Sigmoid colon (tissue), 7 donors: Measurements from ENCODE around the gene ARCN1. TPM values are rescaled to one million over a fixed set of nuclear protein-coding genes. Genes with fewer than 3 reads are reported as not detected.

ENCODE experiments used
- DNase-seq: peaks from one replicate; pipeline ENCODE4 v3.0.0-alpha.2; 2019
- H3K27ac ChIP-seq, 4 donors: fragments of 200-600 bp; sonication (generic); one replicate each; pipeline ENCODE4 v1.5.1; 2016 to 2019; ENCODE audit warnings: mild to moderate bottlenecking in 1 of 4
- H3K27me3 ChIP-seq, 3 donors: fragments of 200-600 bp; sonication (generic); one replicate each; pipeline ENCODE4 v1.5.1; 2019; ENCODE audit warnings: mild to moderate bottlenecking in 1 of 3
- H3K36me3 ChIP-seq, 4 donors: fragments of 200-600 bp; sonication (generic); one replicate each; pipeline ENCODE4 v1.5.1; 2016 to 2019
- H3K4me1 ChIP-seq, 4 donors: fragments of 200-600 bp; sonication (generic); one replicate each; pipeline ENCODE4 v1.5.1; 2017 to 2019
- H3K4me3 ChIP-seq, 4 donors: fragments of 200-600 bp; sonication (generic); one replicate each; pipeline ENCODE4 v1.5.1; 2017 to 2019; ENCODE audit warnings: mild to moderate bottlenecking in 2 of 4, moderate library complexity in 1 of 4
- H3K9me3 ChIP-seq, 4 donors: fragments of 200-600 bp in 3 of 4; sonication (generic) in 3 of 4; one replicate each; pipeline versions ENCODE4 v1.5.1 to v1.6.1; 2013 to 2019
- CTCF ChIP-seq, 4 experiments: fragments of 450-650 bp in 3 of 4; fragments of 200-600 bp in 1 of 4; IDR thresholded peaks; one replicate each; pipeline ENCODE4 v1.5.1; 2016 to 2019; ENCODE audit warnings: antibody characterized with exemption in 4 of 4, mild to moderate bottlenecking in 3 of 4, moderate library complexity in 2 of 4
- EP300 ChIP-seq, 4 donors: sonication (generic); formaldehyde crosslinking; IDR thresholded peaks; one replicate each; pipeline ENCODE4 v1.6.1; 2017; ENCODE audit warnings: antibody characterized with exemption in 4 of 4
- POLR2A ChIP-seq, 2 donors: fragments of 450-650 bp; IDR thresholded peaks; one replicate each; pipeline ENCODE4 v1.6.1; 2016; ENCODE audit warnings: antibody characterized with exemption in 2 of 2, mild to moderate bottlenecking in 2 of 2, moderate library complexity in 2 of 2
- POLR2AphosphoS5 ChIP-seq, 4 donors: sonication (generic); formaldehyde crosslinking; IDR thresholded peaks; one replicate each; pipeline ENCODE4 v1.6.1; 2017; ENCODE audit warnings: antibody characterized with exemption in 4 of 4
- WGBS, 2 donors: extraction: QIAGEN DNeasy Blood & Tissue Kit; methylation state at CpG; one replicate each; pipeline ENCODE4 v1.1.7; 2013; 5-methylcytosine and 5-hydroxymethylcytosine counted together
- intact Hi-C: fragments of 100-400 bp; cut with DNase I; formaldehyde crosslinking; loops from one replicate; pipeline ENCODE4 v1.15.1; 2023
- polyA plus RNA-seq, 3 donors: library from polyadenylated mRNA; stranded (reverse); fragments of 200-250 nt; gene quantifications; one replicate each; pipeline ENCODE4 v1.2.3, GENCODE V29; 2013
- total RNA-seq, 4 donors: library from RNA; depleted of rRNA; stranded (reverse); fragments of >200 nt; gene quantifications; one replicate each; pipeline ENCODE4 v1.1.0, GENCODE V29; 2016
- donor health status: healthy with polysubstance abuse.
- donor health status: Bipolar disorder and iron deficiency.
- donor health status: healthy.

Gene ARCN1
- total and polyA plus RNA-seq, 7 donors = 74.9 to 105 (median 87.8) TPM

DNA sequence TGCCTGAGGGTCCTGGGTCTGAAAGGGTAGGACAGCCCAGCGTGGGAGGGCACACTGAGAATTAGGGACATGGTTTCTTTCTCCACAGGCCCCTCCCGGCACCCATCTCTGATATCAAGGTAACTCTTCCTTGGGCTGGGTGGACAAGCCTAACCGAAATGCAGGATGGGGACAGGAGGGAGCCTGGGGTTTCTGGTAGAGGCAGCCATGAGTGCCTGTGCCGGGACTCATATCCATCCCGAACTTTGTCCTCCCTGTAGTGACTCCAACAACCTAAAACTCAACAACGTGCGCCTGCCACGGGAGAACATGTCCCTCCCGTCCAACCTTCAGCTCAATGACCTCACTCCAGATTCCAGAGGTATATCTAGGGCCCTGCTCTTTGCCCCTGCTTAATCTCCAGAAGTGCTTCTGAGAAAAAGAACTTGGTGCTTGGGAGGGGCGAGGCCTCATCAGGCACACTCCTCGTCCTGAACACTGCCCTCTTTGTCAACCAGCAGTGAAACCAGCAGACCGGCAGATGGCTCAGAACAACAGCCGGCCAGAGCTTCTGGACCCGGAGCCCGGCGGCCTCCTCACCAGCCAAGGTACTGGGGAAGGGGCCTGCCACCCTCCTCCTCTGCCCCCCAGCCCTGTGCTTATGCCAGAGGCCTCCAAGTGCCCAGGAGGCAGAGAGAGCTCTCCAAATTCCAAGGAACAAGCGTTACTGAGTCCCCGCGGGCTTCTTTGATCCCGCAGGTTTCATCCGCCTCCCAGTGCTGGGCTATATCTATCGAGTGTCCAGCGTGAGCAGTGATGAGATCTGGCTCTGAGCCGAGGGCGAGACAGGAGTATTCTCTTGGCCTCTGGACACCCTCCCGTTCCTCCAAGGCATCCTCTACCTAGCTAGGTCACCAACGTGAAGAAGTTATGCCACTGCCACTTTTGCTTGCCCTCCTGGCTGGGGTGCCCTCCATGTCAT, 38.2 kb upstream of the ARCN1 start:
- H3K36me3 ChIP-seq = peaks cover 0 to 14% (median 0%) of the 10 kb centered on the region in 4 donors
- intact Hi-C loops = loop anchor here (2.0 kb wide), 1 partner anchor 31 kb away; the partner anchor contains the start of gene IFT46
- 33 to 77% methylated on average over 27 of the region's 27 CpGs for WGBS, 2 donors
- no peaks in the 10 kb centered on the region for H3K9me3 ChIP-seq
- no peaks in the 10 kb centered on the region for H3K27me3 ChIP-seq
- DNase-seq = no peak
- H3K4me3 ChIP-seq = no peak overlapping the region
- H3K27ac ChIP-seq = peak overlapping the region in 2 of 4 donors; percentile 8 to 39
- TF ChIP-seq POLR2AphosphoS5 (IDR thresholded peaks at IDR 0.05) = no peak
- TF ChIP-seq POLR2A (IDR thresholded peaks at IDR 0.05) = no peak
- TF ChIP-seq CTCF (IDR thresholded peaks at IDR 0.05) = no peak
- TF ChIP-seq EP300 (IDR thresholded peaks at IDR 0.05) = no peak
- peaks cover 0 to 26% (median 22%) of the 10 kb centered on the region in 4 donors for H3K4me1 ChIP-seq

DNA sequence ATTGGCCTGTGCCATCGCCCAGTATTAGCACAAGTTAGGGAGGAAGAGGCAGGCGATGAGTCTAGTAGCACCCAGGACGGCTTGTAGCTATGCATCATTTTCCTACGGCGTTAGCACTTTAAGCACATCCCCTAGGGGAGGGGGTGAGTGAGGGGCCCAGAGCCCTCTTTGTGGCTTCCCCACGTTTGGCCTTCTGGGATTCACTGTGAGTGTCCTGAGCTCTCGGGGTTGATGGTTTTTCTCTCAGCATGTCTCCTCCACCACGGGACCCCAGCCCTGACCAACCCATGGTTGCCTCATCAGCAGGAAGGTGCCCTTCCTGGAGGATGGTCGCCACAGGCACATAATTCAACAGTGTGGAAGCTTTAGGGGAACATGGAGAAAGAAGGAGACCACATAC, 36.9 kb upstream of the ARCN1 start:
- TF ChIP-seq POLR2A (IDR thresholded peaks at IDR 0.05) (no peak), CTCF (IDR thresholded peaks at IDR 0.05) (no peak), EP300 (IDR thresholded peaks at IDR 0.05) (no peak), POLR2AphosphoS5 (IDR thresholded peaks at IDR 0.05) (no peak)
- WGBS, 2 donors = 88 to 89% methylated on average over 9 of the region's 9 CpGs
- Histone ChIP-seq H3K36me3 (peaks cover 0 to 14% (median 0%) of the 10 kb centered on the region in 4 donors), H3K4me1 (peaks cover 0 to 14% (median 12%) of the 10 kb centered on the region in 4 donors), H3K27ac (no peak overlapping the region), H3K9me3 (no peaks in the 10 kb centered on the region), H3K4me3 (no peak overlapping the region), H3K27me3 (no peaks in the 10 kb centered on the region)
- intact Hi-C loops = no loop called here
- no peak for DNase-seq

- Histone ChIP-seq H3K27ac (no peak overlapping the region), H3K27me3 (no peaks in the 10 kb centered on the region), H3K9me3 (no peaks in the 10 kb centered on the region), H3K4me1 (peaks cover 0 to 8% (median 3%) of the 10 kb centered on the region in 4 donors), H3K36me3 (peaks cover 0 to 21% (median 0%) of the 10 kb centered on the region in 4 donors), H3K4me3 (no peak overlapping the region)
- DNase-seq = no peak
- TF ChIP-seq CTCF (IDR thresholded peaks at IDR 0.05) = no peak
- TF ChIP-seq POLR2AphosphoS5 (IDR thresholded peaks at IDR 0.05) = no peak
- TF ChIP-seq EP300 (IDR thresholded peaks at IDR 0.05) = no peak
- no peak for TF ChIP-seq POLR2A (IDR thresholded peaks at IDR 0.05)
- intact Hi-C loops = no loop called here
- 96 to 97% methylated on average over 5 of the region's 5 CpGs for WGBS, 2 donors
These were observed 35.5 kb upstream of the ARCN1 start for GRCh38 chr11:118536726-118537125.

GRCh38 chr11:118537409-118537980, 34.7 kb upstream of the ARCN1 start:
- Histone ChIP-seq H3K27me3 (no peaks in the 10 kb centered on the region), H3K4me1 (peaks cover 0 to 4% (median 0%) of the 10 kb centered on the region in 4 donors), H3K9me3 (no peaks in the 10 kb centered on the region), H3K4me3 (no peak overlapping the region), H3K27ac (no peak overlapping the region), H3K36me3 (peaks cover 0 to 24% (median 0%) of the 10 kb centered on the region in 4 donors)
- 74 to 79% methylated on average over 6 of the region's 6 CpGs for WGBS, 2 donors
- no peak for DNase-seq
- TF ChIP-seq POLR2A (IDR thresholded peaks at IDR 0.05) (no peak), EP300 (IDR thresholded peaks at IDR 0.05) (no peak), CTCF (IDR thresholded peaks at IDR 0.05) (no peak), POLR2AphosphoS5 (IDR thresholded peaks at IDR 0.05) (no peak)
- intact Hi-C loops = no loop called here
